Lung (tissue), 12 donors: ENCODE results near the gene PSMB2. TPM values are rescaled to one million over a fixed set of nuclear protein-coding genes. Genes with fewer than 3 reads are reported as not detected.

Experiments used
- ATAC-seq: fragments of 200-7000 bp; cut with Tn5 transposase; one replicate; pipeline ENCODE4 v1.9.1; 2020; ENCODE audit warnings: moderate number of reproducible peaks; ENCODE audit not compliant: insufficient read depth, low FRiP score
- DNase-seq, 3 donors: peaks; one replicate each; pipeline ENCODE4 v3.0.0-alpha.2; 2013 to 2017
- H3K27ac ChIP-seq, 2 donors: one replicate each; pipeline ENCODE4 v1.5.1; 2013; ENCODE audit warnings: mild to moderate bottlenecking in 2 of 2, moderate library complexity in 2 of 2, control low read depth in 1 of 2, inconsistent platforms in 1 of 2, low read depth in 1 of 2, low read length in 1 of 2
- H3K27me3 ChIP-seq, 3 donors: one replicate each; pipeline ENCODE4 v1.5.1; 2013; ENCODE audit warnings: low read length in 2 of 3; ENCODE audit not compliant: control insufficient read depth in 3 of 3, insufficient read depth in 3 of 3
- H3K36me3 ChIP-seq, 4 donors: one replicate each; pipeline ENCODE4 v1.5.1; 2013; ENCODE audit warnings: low read length in 4 of 4, mild to moderate bottlenecking in 1 of 4, moderate library complexity in 1 of 4; ENCODE audit not compliant: control insufficient read depth in 4 of 4, insufficient read depth in 4 of 4
- H3K4me1 ChIP-seq, 5 donors: one replicate each; pipeline ENCODE4 v1.5.1; 2013; ENCODE audit warnings: low read length in 5 of 5, mild to moderate bottlenecking in 2 of 5, moderate library complexity in 1 of 5; ENCODE audit not compliant: control insufficient read depth in 5 of 5, insufficient read depth in 5 of 5
- H3K4me3 ChIP-seq: one replicate; pipeline ENCODE4 v1.5.1; 2013; ENCODE audit warnings: mild to moderate bottlenecking, control low read depth, moderate library complexity
- H3K9ac ChIP-seq, 2 donors: one replicate each; pipeline ENCODE4 v1.5.1; 2013; ENCODE audit warnings: low read length in 2 of 2, control low read depth in 1 of 2; ENCODE audit not compliant: insufficient read depth in 1 of 2
- H3K9me3 ChIP-seq, 4 donors: one replicate each; pipeline ENCODE4 v1.5.1; 2013; ENCODE audit warnings: low read length in 3 of 4, mild to moderate bottlenecking in 1 of 4, moderate library complexity in 1 of 4; ENCODE audit not compliant: control insufficient read depth in 4 of 4, insufficient read depth in 3 of 4
- WGBS, 2 donors: extraction: QIAGEN DNeasy Blood & Tissue Kit; methylation state at CpG; one replicate each; pipeline ENCODE4 v1.1.7; 2013; 5-methylcytosine and 5-hydroxymethylcytosine counted together
- polyA plus RNA-seq, 2 donors: library from polyadenylated mRNA; stranded (reverse); fragments of 200-250 nt; gene quantifications; one replicate each; pipeline ENCODE4 v1.2.1, GENCODE V29; 2013
- total RNA-seq, 2 donors: library from RNA; depleted of rRNA in 1 of 2; stranded (reverse); fragments of >200 nt in 1 of 2; gene quantifications; one replicate each; pipeline ENCODE4 v1.2.1, GENCODE V29; 2014 to 2021
- TF ChIP-seq, protein P1 (sequence below): IDR thresholded peaks from 2 replicates; pipeline ENCODE4 v1.5.1; 2012; ENCODE audit warnings: mild to moderate bottlenecking; ENCODE audit errors: control extremely low read depth, extremely low read depth
- donor health status: control.
- donor health status: control.
- donor health status: Bipolar disorder and iron deficiency.
- donor health status: healthy.
- donor health status: DM: yes; HTN: yes; CAD: no.

PSMB2 gene
- total and polyA plus RNA-seq, 4 donors: 32.0 to 59.2 (median 57.8) TPM

DNA sequence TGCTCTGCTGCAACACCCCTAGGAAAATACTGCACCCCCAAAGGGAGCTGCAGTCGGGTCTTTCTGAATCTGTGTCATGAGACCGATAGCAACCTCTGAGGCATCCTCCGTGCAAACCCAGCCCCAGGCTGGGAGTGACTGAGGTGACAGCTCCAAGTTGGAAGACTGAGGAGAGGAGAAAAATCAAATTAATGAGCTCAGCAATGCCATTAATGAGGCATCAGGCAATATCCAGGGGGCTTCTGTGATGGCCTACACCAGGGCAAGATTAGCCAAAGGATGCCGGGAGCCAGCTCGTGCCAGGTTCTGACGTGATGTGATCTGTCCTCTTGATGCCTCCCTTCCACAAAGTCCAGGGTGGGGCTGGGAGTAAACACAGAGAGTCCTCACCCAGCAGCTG, 30.8 kb upstream of the PSMB2 start:
- H3K9ac ChIP-seq: no peak overlapping the region
- H3K27ac ChIP-seq: no peak overlapping the region
- H3K4me3 ChIP-seq: no peak overlapping the region
- DNase-seq: no peak
- WGBS, 2 donors: 79 to 84% methylated on average over 6 of the region's 6 CpGs
- no peaks in the 10 kb centered on the region for H3K9me3 ChIP-seq
- peaks cover 0 to 5% (median 3%) of the 10 kb centered on the region in 3 donors for H3K27me3 ChIP-seq
- TF ChIP-seq, protein P1, sequence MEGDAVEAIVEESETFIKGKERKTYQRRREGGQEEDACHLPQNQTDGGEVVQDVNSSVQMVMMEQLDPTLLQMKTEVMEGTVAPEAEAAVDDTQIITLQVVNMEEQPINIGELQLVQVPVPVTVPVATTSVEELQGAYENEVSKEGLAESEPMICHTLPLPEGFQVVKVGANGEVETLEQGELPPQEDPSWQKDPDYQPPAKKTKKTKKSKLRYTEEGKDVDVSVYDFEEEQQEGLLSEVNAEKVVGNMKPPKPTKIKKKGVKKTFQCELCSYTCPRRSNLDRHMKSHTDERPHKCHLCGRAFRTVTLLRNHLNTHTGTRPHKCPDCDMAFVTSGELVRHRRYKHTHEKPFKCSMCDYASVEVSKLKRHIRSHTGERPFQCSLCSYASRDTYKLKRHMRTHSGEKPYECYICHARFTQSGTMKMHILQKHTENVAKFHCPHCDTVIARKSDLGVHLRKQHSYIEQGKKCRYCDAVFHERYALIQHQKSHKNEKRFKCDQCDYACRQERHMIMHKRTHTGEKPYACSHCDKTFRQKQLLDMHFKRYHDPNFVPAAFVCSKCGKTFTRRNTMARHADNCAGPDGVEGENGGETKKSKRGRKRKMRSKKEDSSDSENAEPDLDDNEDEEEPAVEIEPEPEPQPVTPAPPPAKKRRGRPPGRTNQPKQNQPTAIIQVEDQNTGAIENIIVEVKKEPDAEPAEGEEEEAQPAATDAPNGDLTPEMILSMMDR: no peak
- H3K4me1 ChIP-seq: no peaks in the 10 kb centered on the region
- no peak for ATAC-seq
- H3K36me3 ChIP-seq: no peaks in the 10 kb centered on the region

DNA sequence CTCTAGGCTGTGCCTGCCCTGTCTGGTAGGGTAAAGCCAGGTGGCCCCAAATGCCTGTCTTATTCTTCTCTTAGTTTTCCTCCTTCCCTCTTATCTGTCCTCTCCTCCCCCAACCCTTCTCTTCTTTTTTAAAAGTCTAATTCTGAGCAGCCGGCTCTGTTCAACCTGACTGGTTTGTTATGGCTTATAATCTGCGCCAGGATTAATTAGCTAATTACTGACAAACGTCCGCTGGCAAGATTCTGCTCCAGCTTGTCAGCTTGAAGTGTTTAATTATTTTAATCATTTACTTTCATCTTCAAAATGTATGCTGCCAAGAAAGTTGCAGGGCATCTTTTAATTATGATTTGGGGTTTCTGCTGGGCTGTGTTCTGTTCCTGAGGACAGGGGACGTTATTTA, 27.2 kb upstream of the PSMB2 start:
- Histone ChIP-seq H3K27me3 (peaks cover 0 to 8% (median 0%) of the 10 kb centered on the region in 3 donors), H3K36me3 (no peaks in the 10 kb centered on the region), H3K9me3 (no peaks in the 10 kb centered on the region), H3K9ac (no peak overlapping the region), H3K4me1 (no peaks in the 10 kb centered on the region), H3K4me3 (no peak overlapping the region), H3K27ac (no peak overlapping the region)
- WGBS, 2 donors: 73 to 91% methylated on average over 5 of the region's 5 CpGs
- ATAC-seq (no peak), DNase-seq (no peak)
- TF ChIP-seq, protein P1: no peak

DNA sequence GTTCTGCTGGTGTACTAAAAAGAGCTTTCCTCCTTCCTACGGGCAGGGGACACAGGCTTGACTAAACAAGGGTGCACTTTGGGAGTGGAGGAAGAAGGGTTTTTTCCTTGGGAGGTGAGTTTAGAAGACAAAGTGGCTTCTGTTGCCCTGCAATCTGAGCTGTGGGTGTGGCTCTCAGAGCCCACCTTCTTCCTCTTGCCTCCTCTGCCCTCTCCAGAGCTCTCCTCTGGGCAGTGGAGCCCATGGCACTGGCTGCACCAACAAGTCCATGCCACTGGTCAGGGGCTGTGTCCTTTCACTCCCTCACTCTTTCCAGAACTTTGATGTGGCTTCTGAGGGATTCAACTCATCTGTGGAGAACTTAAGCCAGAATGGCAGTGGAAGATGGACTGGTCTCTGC, 25.6 kb upstream of the PSMB2 start:
- no peak overlapping the region for H3K9ac ChIP-seq
- H3K4me3 ChIP-seq: no peak overlapping the region
- DNase-seq: no peak
- ATAC-seq: no peak
- H3K27ac ChIP-seq: no peak overlapping the region
- H3K27me3 ChIP-seq: peaks cover 0 to 6% (median 0%) of the 10 kb centered on the region in 3 donors
- 14 to 55% methylated on average over 1 of the region's 1 CpG for WGBS, 2 donors
- H3K9me3 ChIP-seq: no peaks in the 10 kb centered on the region
- H3K4me1 ChIP-seq: no peaks in the 10 kb centered on the region
- TF ChIP-seq, protein P1: no peak
- H3K36me3 ChIP-seq: no peaks in the 10 kb centered on the region

DNA sequence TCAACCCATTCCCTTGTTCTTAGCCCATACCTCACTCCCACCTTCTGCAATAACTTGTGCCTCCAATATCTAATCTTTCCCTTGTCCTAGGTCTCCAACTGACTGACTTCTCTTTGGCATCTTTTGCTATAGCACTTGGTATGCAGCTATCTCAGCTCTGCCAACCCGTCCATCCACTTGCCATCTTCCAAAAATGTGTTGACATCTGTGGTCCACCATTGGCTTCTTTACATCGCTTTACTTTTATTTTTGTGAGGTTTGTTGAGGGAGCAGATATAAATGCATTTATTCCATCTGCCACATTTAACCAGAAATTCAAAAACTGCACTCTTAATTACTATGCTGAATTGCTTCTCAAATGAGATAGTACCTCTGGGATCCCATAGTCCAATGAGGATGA, 24.9 kb upstream of the PSMB2 start:
- no peak overlapping the region for H3K9ac ChIP-seq
- peaks cover 0 to 6% (median 0%) of the 10 kb centered on the region in 3 donors for H3K27me3 ChIP-seq
- DNase-seq (no peak), ATAC-seq (no peak)
- TF ChIP-seq, protein P1: no peak
- no peaks in the 10 kb centered on the region for H3K36me3 ChIP-seq
- no peak overlapping the region for H3K4me3 ChIP-seq
- H3K4me1 ChIP-seq: no peaks in the 10 kb centered on the region
- no peak overlapping the region for H3K27ac ChIP-seq
- H3K9me3 ChIP-seq: no peaks in the 10 kb centered on the region
- 82 to 90% methylated on average over 2 of the region's 2 CpGs for WGBS, 2 donors
